Measurements from ENCODE around the gene APC.
A peak's percentile ranks its signal among the peaks of the same experiment; 100 is the strongest.

GRCh38 chr5:112691339-112691680 is 46.4 kb upstream of the APC start:
- TF ChIP-seq CTCF (IDR thresholded peaks at IDR 0.05; ENCODE audit: low read depth, low read length) (peak; percentile 29; the same call in 1 of the 2 replicates), EZH2phosphoT487 (IDR thresholded peaks at IDR 0.05; ENCODE audit: low read depth) (no peak)
